Parathyroid adenoma (tissue), 2 donors: ENCODE measurements around the gene PMPCA.

ENCODE experiments used
- H2AFZ ChIP-seq: fragments of 300-600 bp; sonication (generic); one replicate; pipeline ENCODE4 v1.7.0; 2017; ENCODE audit warnings: antibody characterized with exemption, mild to moderate bottlenecking
- H3K27ac ChIP-seq: fragments of 300-600 bp; sonication (generic); one replicate; pipeline ENCODE4 v1.7.0; 2017
- H3K27me3 ChIP-seq: fragments of 300-600 bp; sonication (generic); one replicate; pipeline ENCODE4 v1.7.0; 2017; ENCODE audit warnings: low read length; ENCODE audit not compliant: control insufficient read depth, insufficient read depth
- H3K36me3 ChIP-seq: fragments of 300-600 bp; sonication (generic); one replicate; pipeline ENCODE4 v1.7.0; 2017; ENCODE audit warnings: low read length; ENCODE audit not compliant: control insufficient read depth, insufficient read depth
- H3K4me1 ChIP-seq: fragments of 300-600 bp; sonication (generic); one replicate; pipeline ENCODE4 v1.7.0; 2017; ENCODE audit warnings: control low read depth
- H3K4me2 ChIP-seq: fragments of 300-600 bp; sonication (generic); one replicate; pipeline ENCODE4 v1.7.0; 2017; ENCODE audit warnings: low read length
- H3K4me3 ChIP-seq: fragments of 300-600 bp; sonication (generic); one replicate; pipeline ENCODE4 v1.7.0; 2017; ENCODE audit warnings: low read depth, low read length
- H3K79me2 ChIP-seq: fragments of 300-600 bp; sonication (generic); one replicate; pipeline ENCODE4 v1.7.0; 2017; ENCODE audit warnings: control low read depth
- H3K9ac ChIP-seq: fragments of 300-600 bp; sonication (generic); one replicate; pipeline ENCODE4 v1.7.0; 2017; ENCODE audit warnings: mild to moderate bottlenecking
- H3K9me3 ChIP-seq: fragments of 300-600 bp; sonication (generic); one replicate; pipeline ENCODE4 v1.7.0; 2017; ENCODE audit warnings: low read length; ENCODE audit not compliant: control insufficient read depth
- CTCF ChIP-seq: fragments of 300-600 bp; sonication (generic); IDR thresholded peaks from one replicate; pipeline ENCODE4 v1.7.0; 2017; ENCODE audit warnings: antibody characterized with exemption, mild to moderate bottlenecking
- donor health status: primary hyperparathyroidism.

Gene PMPCA

GRCh38 chr9:136399176-136400037 lies 11.1 kb upstream of the PMPCA start:
- H3K4me2 ChIP-seq = peak overlapping the region; percentile 92
- peak overlapping the region; percentile 28 for H3K9ac ChIP-seq
- no peaks in the 10 kb centered on the region for H3K36me3 ChIP-seq
- H3K27ac ChIP-seq = no peak overlapping the region
- H2AFZ ChIP-seq = peak overlapping the region; percentile 88
- H3K79me2 ChIP-seq = no peaks in the 10 kb centered on the region
- H3K4me3 ChIP-seq = peak overlapping the region; percentile 69
- no peaks in the 10 kb centered on the region for H3K27me3 ChIP-seq
- H3K9me3 ChIP-seq = no peaks in the 10 kb centered on the region
- H3K4me1 ChIP-seq = no peaks in the 10 kb centered on the region
- TF ChIP-seq CTCF = no peak

GRCh38 chr9:136400038-136400834 lies 10.2 kb upstream of the PMPCA start, which contains the start of gene SNAPC4:
TSS of gene SNAPC4 (minus strand) at chr9:136400170. CDS start at chr9:136398428, 1,742 bp downstream.
- Histone ChIP-seq H3K79me2 (no peaks in the 10 kb centered on the region), H3K4me3 (peak within 1 kb of the TSS; percentile 69), H3K9ac (peak within 1 kb of the TSS; percentile 28), H3K27me3 (no peaks in the 10 kb centered on the region), H3K36me3 (no peaks in the 10 kb centered on the region), H3K27ac (no peak within 1 kb of the TSS), H3K9me3 (no peaks in the 10 kb centered on the region), H3K4me1 (no peaks in the 10 kb centered on the region), H2AFZ (peak within 1 kb of the TSS; percentile 88), H3K4me2 (peak within 1 kb of the TSS; percentile 92)
- peak; percentile 89 for TF ChIP-seq CTCF

GRCh38 chr9:136401173-136401922 lies 9.1 kb upstream of the PMPCA start:
- TF ChIP-seq CTCF = no peak
- no peaks in the 10 kb centered on the region for H3K36me3 ChIP-seq

GRCh38 chr9:136402067-136402466 lies 8.4 kb upstream of the PMPCA start:
- Histone ChIP-seq H3K4me2 (no peak overlapping the region), H3K36me3 (no peaks in the 10 kb centered on the region), H3K9me3 (no peaks in the 10 kb centered on the region), H3K79me2 (no peaks in the 10 kb centered on the region), H3K27me3 (no peaks in the 10 kb centered on the region), H3K9ac (no peak overlapping the region), H2AFZ (no peak overlapping the region), H3K27ac (no peak overlapping the region), H3K4me1 (no peaks in the 10 kb centered on the region), H3K4me3 (no peak overlapping the region)
- TF ChIP-seq CTCF = no peak

More at GRCh38 chr9:136401173-136401922, 9.1 kb upstream of the PMPCA start:
- Histone ChIP-seq H3K79me2 (no peaks in the 10 kb centered on the region), H3K9ac (no peak overlapping the region), H3K4me1 (no peaks in the 10 kb centered on the region), H3K4me2 (no peak overlapping the region), H3K27ac (no peak overlapping the region), H3K27me3 (no peaks in the 10 kb centered on the region), H3K9me3 (no peaks in the 10 kb centered on the region), H2AFZ (no peak overlapping the region), H3K4me3 (no peak overlapping the region)
